MM.1S (cell line): ENCODE measurements around the gene NUDT1.

Source experiments
- DNase-seq: peaks from one replicate; pipeline ENCODE4 v3.0.0-alpha.2; 2015
- H2AFZ ChIP-seq: fragments of 300-600 bp; sonication (generic); 2 replicates; pipeline ENCODE4 v1.6.0; 2016; ENCODE audit warnings: antibody characterized with exemption, low read length
- H3F3A ChIP-seq: fragments of 300-600 bp; sonication (generic); 2 replicates; pipeline ENCODE4 v1.6.1; 2016; ENCODE audit warnings: mild to moderate bottlenecking, antibody characterized with exemption, low read length, moderate library complexity, mixed read lengths; ENCODE audit not compliant: insufficient read depth
- H3K27ac ChIP-seq: fragments of 300-600 bp; sonication (generic); 2 replicates; pipeline ENCODE4 v1.5.1; 2016; ENCODE audit warnings: mild to moderate bottlenecking, low read length
- H3K27me3 ChIP-seq: fragments of 300-600 bp; sonication (generic); replicated peaks from 2 replicates; pipeline ENCODE4 v1.6.0; 2016; ENCODE audit warnings: low read length; ENCODE audit not compliant: insufficient read depth
- H3K36me3 ChIP-seq: fragments of 300-600 bp; sonication (generic); replicated peaks from 2 replicates; pipeline ENCODE4 v1.6.1; 2016; ENCODE audit warnings: mild to moderate bottlenecking, low read length, mixed read lengths; ENCODE audit not compliant: insufficient read depth
- H3K4me1 ChIP-seq: fragments of 300-600 bp; sonication (generic); 2 replicates; pipeline ENCODE4 v1.6.1; 2016; ENCODE audit warnings: low read length, mixed read lengths
- H3K4me2 ChIP-seq: fragments of 300-600 bp; sonication (generic); 2 replicates; pipeline ENCODE4 v1.6.0; 2016; ENCODE audit warnings: low read depth, low read length
- H3K4me3 ChIP-seq: fragments of 300-600 bp; sonication (generic); 2 replicates; pipeline ENCODE4 v1.5.1; 2016; ENCODE audit warnings: low read length, mixed read lengths
- H3K79me2 ChIP-seq: fragments of 300-600 bp; sonication (generic); 2 replicates; pipeline ENCODE4 v1.6.1; 2016; ENCODE audit warnings: mixed run types, low read length, mixed read lengths
- H3K9ac ChIP-seq: fragments of 300-600 bp; sonication (generic); 2 replicates; pipeline ENCODE4 v1.6.1; 2016; ENCODE audit warnings: low read length, mixed read lengths
- H3K9me2 ChIP-seq: fragments of 300-600 bp; sonication (generic); replicated peaks from 2 replicates; pipeline ENCODE4 v1.6.1; 2016; ENCODE audit warnings: mild to moderate bottlenecking, low read length, mixed read lengths; ENCODE audit not compliant: insufficient read depth
- H3K9me3 ChIP-seq: fragments of 300-600 bp; sonication (generic); replicated peaks from 2 replicates; pipeline ENCODE4 v1.6.1; 2016; ENCODE audit warnings: mild to moderate bottlenecking, low read length, mixed read lengths; ENCODE audit not compliant: insufficient read depth
- H4K20me1 ChIP-seq: fragments of 300-600 bp; sonication (generic); 2 replicates; pipeline ENCODE4 v1.6.1; 2016; ENCODE audit warnings: mild to moderate bottlenecking, low read length, moderate library complexity, mixed read lengths; ENCODE audit not compliant: insufficient read depth
- EZH2 ChIP-seq: fragments of 300-600 bp; sonication (generic); optimal IDR thresholded peaks from 2 replicates; pipeline ENCODE3; 2017; ENCODE audit warnings: low read depth, mild to moderate bottlenecking, antibody characterized with exemption, low read length, mixed read lengths
- EZH2phosphoT487 ChIP-seq: fragments of 300-600 bp; sonication (generic); IDR thresholded peaks from 2 replicates; pipeline ENCODE4 v1.6.1; 2018; ENCODE audit warnings: antibody characterized with exemption, low read length
- TF ChIP-seq, protein P1 (sequence below): fragments of 300-600 bp; sonication (generic); IDR thresholded peaks from 2 replicates; pipeline ENCODE4 v1.5.1; 2016; ENCODE audit warnings: antibody characterized with exemption, low read length, mixed read lengths

Gene NUDT1

DNA sequence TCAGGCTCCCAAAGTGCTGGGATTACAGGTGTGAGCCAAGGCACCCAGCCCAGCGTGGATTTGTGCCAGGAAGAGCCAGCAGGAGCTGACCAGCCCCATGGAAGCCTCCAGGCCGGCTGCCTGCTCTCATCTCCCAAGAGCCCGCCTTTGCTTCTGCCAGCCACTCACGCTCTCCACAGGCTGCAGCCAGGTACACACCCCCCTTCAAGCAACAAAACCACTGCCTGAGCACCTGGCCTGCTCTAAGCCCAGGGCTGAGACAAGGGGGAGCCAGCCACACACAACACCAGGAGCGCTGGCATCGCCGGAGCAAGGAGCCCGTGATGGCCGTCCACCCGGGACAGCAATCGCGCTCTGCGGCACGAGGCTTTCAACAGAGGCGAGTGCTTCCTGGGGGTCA is 43.8 kb upstream of the NUDT1 start:
- Histone ChIP-seq H4K20me1 (no peaks in the 10 kb centered on the region), H3K4me2 (no peak overlapping the region), H3K27ac (no peak overlapping the region), H3K27me3 (no peaks in the 10 kb centered on the region), H3K36me3 (peaks cover 5% of the 10 kb centered on the region; the same call in 1 of the 2 replicates), H3F3A (no peaks in the 10 kb centered on the region), H3K4me3 (no peak overlapping the region), H2AFZ (no peak overlapping the region), H3K9ac (no peak overlapping the region), H3K9me2 (no peaks in the 10 kb centered on the region), H3K4me1 (no peaks in the 10 kb centered on the region), H3K9me3 (no peaks in the 10 kb centered on the region), H3K79me2 (no peaks in the 10 kb centered on the region)
- TF ChIP-seq EZH2phosphoT487 (no peak), EZH2 (no peak)
- TF ChIP-seq, protein P1, sequence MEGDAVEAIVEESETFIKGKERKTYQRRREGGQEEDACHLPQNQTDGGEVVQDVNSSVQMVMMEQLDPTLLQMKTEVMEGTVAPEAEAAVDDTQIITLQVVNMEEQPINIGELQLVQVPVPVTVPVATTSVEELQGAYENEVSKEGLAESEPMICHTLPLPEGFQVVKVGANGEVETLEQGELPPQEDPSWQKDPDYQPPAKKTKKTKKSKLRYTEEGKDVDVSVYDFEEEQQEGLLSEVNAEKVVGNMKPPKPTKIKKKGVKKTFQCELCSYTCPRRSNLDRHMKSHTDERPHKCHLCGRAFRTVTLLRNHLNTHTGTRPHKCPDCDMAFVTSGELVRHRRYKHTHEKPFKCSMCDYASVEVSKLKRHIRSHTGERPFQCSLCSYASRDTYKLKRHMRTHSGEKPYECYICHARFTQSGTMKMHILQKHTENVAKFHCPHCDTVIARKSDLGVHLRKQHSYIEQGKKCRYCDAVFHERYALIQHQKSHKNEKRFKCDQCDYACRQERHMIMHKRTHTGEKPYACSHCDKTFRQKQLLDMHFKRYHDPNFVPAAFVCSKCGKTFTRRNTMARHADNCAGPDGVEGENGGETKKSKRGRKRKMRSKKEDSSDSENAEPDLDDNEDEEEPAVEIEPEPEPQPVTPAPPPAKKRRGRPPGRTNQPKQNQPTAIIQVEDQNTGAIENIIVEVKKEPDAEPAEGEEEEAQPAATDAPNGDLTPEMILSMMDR, result no peak
- DNase-seq, result no peak

DNA sequence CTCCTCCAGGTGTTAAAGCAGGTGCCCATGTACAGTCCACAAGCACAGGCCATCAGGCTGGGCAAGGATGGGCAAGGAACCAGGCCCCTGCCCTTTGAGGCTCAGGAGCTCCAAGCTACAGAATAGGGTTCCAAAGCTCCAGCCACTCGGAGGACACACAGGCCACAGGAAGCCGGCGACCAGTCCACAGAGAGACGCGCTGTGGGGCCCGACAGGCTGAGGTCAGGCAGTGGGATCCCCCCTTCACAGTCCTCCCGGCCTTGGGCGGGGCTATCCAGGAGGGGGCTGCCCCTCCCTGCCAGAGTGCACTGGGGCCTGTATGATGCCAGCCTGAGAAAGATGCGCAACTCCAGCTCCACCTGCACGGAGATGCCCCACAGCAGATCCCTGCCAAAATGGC is 43.3 kb upstream of the NUDT1 start:
- Histone ChIP-seq H2AFZ (no peak overlapping the region), H4K20me1 (no peaks in the 10 kb centered on the region), H3K9me2 (no peaks in the 10 kb centered on the region), H3K79me2 (no peaks in the 10 kb centered on the region), H3K9ac (no peak overlapping the region), H3K36me3 (peaks cover 5% of the 10 kb centered on the region; the same call in 1 of the 2 replicates), H3F3A (no peaks in the 10 kb centered on the region), H3K27me3 (no peaks in the 10 kb centered on the region), H3K27ac (no peak overlapping the region), H3K4me3 (no peak overlapping the region), H3K4me2 (no peak overlapping the region), H3K4me1 (no peaks in the 10 kb centered on the region), H3K9me3 (no peaks in the 10 kb centered on the region)
- TF ChIP-seq EZH2 (no peak), EZH2phosphoT487 (no peak)
- TF ChIP-seq, protein P1, result no peak
- DNase-seq, result no peak

DNA sequence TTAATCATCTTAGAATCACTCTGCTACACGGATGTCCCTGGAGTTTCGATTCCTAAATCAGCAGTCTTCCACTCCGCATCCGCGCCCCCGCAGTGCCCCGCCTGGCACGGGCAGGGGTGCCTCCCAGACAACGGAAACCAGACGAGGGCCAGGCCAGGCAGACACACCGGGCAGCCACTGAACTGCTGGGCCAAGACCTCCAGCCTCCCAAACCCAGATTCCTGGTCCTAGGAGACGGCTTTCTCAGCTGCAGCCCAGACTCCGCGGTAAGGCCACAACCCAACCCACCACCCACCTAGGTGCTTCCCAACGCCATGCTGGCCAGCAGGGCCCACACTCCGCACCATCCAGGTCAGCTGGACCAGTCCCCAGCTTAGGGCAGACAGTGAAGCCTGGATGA is 42.5 kb upstream of the NUDT1 start:
- H2AFZ ChIP-seq, result no peak overlapping the region
- no peaks in the 10 kb centered on the region for H4K20me1 ChIP-seq
- H3K9me3 ChIP-seq, result no peaks in the 10 kb centered on the region
- no peaks in the 10 kb centered on the region for H3K4me1 ChIP-seq
- no peaks in the 10 kb centered on the region for H3F3A ChIP-seq
- no peak overlapping the region for H3K4me3 ChIP-seq
- no peaks in the 10 kb centered on the region for H3K79me2 ChIP-seq
- peaks cover 5% of the 10 kb centered on the region; the same call in 1 of the 2 replicates for H3K36me3 ChIP-seq
- no peak overlapping the region for H3K4me2 ChIP-seq
- H3K27ac ChIP-seq, result no peak overlapping the region
- DNase-seq, result no peak
- no peak overlapping the region for H3K9ac ChIP-seq
- TF ChIP-seq EZH2, result no peak
- TF ChIP-seq, protein P1, result no peak
- no peak for TF ChIP-seq EZH2phosphoT487
- H3K27me3 ChIP-seq, result no peaks in the 10 kb centered on the region
- no peaks in the 10 kb centered on the region for H3K9me2 ChIP-seq
